Embryonic facial prominence (tissue), 1 donor: Measurements from ENCODE around the gene PTPRS.

Experiments used
- DNase-seq: peaks from one replicate; pipeline ENCODE4 v3.0.0-alpha.2; 2016; ENCODE audit errors: extremely low spot score

The PTPRS gene

DNA sequence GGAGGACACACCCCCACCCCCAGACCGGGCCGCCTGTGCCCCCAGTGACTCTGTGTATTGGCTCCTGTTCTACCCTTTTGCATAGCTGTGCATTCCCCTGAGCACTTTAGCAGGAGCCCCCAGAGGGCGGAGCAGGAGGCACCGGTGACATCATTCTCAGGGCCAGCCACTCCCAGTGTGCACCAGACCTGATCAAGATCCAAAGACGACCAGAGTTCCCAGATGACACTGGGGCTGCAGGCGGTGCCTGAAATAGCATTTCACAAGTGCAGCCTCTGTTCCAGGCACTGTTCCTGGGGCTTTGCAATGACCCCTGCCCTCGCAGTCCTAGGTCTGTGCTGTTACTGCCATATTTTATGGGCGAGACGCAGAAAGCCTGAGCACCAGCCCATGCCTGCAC lies 14.5 kb upstream of the PTPRS start:
- DNase-seq: no peak

DNA sequence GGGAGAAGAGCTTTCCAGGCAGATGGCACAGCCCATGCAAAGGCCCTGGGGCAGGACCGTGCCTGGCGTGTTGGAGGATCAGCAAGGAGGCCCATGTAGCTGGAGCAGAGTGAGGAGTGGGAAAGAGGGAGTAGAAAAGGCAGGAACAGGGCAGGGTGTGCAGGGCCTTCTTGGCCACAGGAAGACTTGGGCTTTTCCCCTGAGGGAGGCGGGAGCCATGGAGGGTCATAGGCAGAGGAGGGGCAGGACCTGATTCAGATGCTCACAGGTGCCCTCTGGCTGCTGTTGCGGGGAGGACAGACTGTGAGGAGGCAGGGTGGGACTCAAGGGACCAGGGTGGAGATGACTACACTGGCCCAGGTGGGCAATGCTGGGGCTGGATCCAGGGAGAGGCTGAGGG lies 13.8 kb upstream of the PTPRS start:
- no peak for DNase-seq

DNA sequence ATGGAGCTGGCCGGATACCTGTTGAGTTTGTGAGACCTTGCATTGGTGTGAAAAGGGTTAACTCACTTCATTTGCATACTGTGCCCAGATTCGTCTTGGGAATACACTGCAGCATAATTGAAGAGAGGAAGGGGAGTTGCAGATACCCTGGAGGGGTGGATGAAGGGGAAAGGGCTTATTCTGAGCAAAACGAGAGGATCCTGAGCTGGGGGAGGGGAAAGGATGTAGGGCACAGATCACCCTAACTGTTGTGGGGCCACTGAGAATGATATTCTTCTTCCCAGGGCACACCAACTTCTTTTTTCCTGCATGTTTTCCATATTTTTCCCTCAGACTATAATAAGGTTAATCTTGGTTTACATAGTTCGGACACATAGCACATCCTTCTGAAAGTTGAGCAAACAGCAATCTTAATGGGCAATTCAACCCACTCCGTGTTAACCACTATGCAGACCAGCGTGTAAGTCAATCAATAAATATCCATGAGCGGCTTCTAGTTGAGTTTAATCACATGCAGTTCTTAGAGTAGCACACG lies 11.7 kb upstream of the PTPRS start:
- DNase-seq: no peak

GRCh38 chr19:5351731-5352228 lies 11.2 kb upstream of the PTPRS start:
- no peak for DNase-seq

DNA sequence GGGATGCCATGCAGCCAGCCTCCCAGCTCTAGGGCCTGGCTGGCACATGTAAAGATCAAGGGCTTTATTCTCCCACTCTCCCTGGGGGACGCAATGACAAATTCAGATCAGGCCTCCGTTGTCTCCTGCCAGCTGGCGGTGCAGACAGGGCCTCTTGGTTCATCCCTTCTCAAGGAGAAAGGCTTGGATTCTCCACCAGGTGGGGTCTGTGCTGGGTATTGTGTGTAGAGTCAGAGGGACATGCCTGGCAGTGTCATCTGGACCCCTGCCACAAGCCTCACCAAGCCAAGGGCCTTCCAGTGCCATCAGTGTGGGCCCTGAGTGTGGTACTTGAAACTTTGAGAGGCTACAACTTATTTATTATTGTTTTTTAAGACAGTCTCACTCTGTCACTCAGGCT lies 8.4 kb upstream of the PTPRS start:
- no peak for DNase-seq

GRCh38 chr19:5345895-5346386 lies 5.3 kb upstream of the PTPRS start:
- no peak for DNase-seq

DNA sequence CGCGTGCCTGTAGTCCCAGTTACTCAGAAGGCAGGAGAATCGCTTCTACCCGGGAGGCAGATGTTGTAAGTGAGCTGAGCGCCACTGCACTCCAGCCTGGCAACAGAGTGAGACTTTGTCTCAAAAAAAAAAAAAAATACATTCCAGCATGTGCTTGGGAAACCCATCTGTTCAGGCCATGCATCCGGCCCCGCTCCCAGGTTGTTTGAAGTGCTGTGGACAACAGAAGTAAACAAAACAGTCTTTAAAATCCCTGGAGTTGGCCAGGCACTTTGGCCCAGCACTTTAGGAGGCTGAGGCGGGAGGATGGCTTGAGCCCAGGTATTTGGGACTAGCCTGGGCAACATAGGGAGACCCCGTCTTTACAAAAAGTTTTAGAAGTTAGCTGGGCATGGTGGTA lies 3.2 kb upstream of the PTPRS start:
- no peak for DNase-seq

DNA sequence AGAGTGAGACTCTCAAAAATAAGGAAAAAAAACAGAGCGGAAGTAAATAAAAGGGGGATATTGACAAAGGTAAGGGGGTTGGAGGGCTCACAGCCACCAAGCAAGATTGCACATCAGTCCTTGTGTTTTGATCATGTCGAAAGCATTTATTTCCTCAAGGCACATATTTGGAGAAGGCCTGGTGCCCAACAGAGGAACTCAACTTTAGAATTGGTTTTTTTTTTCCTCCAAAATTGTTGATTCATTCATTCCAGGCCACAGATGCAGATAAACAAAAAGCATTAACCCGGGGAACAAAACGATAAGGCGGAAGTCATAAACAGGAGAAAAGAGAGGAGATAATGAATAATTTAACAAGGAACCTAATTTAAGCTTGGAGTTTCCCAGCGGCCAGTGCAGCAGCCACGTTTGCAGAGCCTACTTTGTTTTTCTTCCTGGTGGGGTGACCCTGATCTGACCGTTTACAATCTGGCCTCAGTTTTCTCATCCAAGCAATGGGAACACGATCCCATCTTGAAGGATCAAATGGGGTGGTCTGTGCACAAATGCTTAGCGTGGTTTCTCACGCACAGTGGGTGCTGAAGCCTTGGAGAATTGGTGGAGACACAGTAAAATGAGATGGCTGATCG lies 2.1 kb upstream of the PTPRS start:
- DNase-seq: no peak

DNA sequence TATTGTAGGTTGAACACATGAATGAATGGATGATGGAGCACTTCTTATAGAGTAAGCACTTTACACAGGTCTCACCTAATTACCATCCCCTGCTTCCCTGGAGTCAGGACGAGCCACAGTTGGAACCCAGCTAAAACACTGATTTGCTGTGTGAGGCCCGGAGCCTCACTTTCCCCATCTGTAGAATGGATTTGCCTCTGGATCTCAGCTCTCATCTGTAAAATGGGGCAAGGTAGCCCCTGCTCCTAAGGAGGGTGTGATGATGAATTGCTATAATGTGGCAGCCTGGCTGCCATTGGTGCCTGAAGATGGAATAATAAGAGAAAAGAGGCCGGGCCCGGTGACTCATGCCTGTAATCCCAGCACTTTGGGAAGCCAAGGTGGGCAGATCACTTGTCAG lies 1.4 kb upstream of the PTPRS start:
- DNase-seq: no peak

GRCh38 chr19:5341448-5341820 lies 822 bp upstream of the PTPRS start:
- DNase-seq: no peak

DNA sequence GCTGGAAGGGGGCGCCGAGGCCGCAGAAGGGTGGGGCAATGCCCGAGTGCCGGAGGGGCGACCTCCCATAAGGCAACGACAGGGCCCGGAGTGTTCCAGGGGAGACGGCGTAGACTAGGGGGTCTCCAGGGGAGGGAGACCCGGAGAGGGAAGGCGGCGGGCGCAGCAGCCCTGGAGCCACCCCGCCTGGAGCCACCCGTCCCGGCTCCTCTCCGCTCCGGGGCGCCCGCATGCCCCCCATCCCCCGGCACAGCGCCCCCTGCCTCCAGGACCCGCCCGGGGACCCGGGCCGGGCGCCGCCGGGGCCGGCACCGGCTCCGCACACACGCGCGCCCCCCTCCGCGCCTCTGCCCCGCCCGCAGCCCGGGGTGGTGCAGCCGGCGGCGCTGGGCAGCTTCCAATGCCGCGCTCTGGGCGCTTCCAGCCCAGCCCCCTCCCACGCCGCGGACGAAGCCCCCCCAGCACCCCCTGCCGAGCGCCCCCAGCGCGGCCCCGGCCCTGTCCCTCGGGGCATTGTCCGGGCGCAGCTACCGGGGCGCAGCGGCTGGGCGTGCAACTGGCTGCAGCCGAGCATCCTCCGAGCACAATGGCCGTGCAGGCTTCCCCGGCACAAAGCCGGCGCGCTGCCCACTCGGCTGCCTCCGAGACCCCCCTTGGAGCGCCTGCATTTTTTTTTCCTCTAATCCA lies 519 bp downstream of the PTPRS start:
- no peak for DNase-seq

DNA sequence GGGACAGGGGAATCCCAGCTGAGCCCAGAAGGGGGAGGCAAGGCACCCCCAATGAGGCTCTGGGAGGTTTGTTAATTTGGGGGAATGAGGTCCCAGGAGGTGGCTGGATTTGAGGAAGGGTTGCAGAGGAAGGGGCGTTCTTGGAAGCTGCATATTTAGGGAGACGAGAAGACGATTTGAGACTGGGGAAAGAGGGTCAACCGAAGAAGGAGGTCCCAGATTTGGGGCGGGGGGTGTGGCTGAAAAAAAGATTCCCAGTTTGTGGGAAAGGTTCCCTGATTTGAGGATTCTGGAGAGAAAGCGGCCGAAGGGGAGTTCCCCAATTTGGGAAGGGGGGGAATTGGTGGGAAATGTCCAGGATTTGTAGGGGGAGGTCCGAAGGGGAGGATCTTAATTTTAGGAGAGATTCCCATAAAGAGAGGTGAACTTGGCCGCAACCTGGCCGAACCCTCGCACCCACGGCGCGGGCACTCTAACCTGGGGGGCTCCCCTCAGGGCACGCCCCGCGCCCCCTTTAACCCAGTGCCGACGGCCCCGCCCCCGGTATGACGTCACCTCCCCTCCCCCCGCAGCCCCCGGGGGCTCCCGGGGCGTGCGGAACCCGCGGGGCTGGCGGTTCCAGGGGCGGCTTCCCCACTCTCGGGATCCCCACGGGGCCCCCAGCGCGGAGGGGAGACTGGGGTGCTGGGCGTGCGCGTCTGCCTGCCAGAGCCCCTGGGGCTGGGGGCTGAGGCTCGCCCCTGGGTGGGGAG lies 1.2 kb downstream of the PTPRS start:
- DNase-seq: no peak

- DNase-seq: no peak
Measured at GRCh38 chr19:5338656-5339197, 1.9 kb downstream of the PTPRS start.

GRCh38 chr19:5337708-5338655 lies 2.6 kb downstream of the PTPRS start:
- DNase-seq: no peak

GRCh38 chr19:5337126-5337525 lies 3.5 kb downstream of the PTPRS start:
- DNase-seq: no peak

- no peak for DNase-seq
Measured at GRCh38 chr19:5336195-5336965, 4.2 kb downstream of the PTPRS start.

- DNase-seq: no peak
Measured at GRCh38 chr19:5335593-5335992, 5.0 kb downstream of the PTPRS start.

- DNase-seq: no peak
Measured at GRCh38 chr19:5334824-5335500, 5.7 kb downstream of the PTPRS start.

DNA sequence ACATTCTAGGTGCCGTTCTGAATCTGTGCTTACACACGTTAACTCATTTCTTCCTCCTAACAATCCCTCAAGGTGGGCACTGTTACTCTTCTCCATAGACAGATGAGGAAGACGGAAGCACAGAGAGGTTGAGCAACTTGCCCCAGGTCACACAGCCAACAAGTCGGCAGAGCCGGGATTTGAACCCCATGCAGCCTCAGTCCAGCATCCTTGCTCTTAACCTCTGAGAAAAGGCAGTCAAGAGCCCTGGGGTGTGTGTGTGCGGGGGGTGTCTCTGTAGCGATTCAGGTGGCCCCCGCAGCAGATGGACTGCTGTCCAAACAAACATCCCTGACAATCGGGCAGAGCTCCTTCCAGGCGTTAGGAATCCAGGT lies 6.3 kb downstream of the PTPRS start:
- DNase-seq: no peak
